HEK293T (cell line): Measurements from ENCODE around the gene PFKP.
A peak's percentile ranks its signal among the peaks of the same experiment; 100 is the strongest.

Experiments
- CTCF ChIA-PET: fragments of 350-600 bp; formaldehyde crosslinking; extraction: SDS; loops from one replicate; lab custom pipeline; 2021; ENCODE audit warnings: antibody characterized with exemption, inconsistent platforms; lab: Yijun Ruan, JAX
- POLR2A ChIA-PET: fragments of 350-600 bp; formaldehyde crosslinking; extraction: SDS; loops from one replicate; lab custom pipeline; 2020; ENCODE audit warnings: antibody characterized with exemption, inconsistent platforms; lab: Yijun Ruan, JAX
- DNase-seq: peaks from one replicate; pipeline ENCODE4 v3.0.0; 2012; ENCODE audit warnings: mixed read lengths; ENCODE audit errors: extremely low spot score
- ARNT ChIP-seq: fragments of 450-650 bp; IDR thresholded peaks from 2 replicates; pipeline ENCODE4 v1.6.1; 2017; ENCODE audit warnings: mild to moderate bottlenecking
- BHLHE40 ChIP-seq: fragments of 450-650 bp; IDR thresholded peaks from 2 replicates; pipeline ENCODE4 v1.6.1; 2016; ENCODE audit warnings: mild to moderate bottlenecking, moderate library complexity, borderline replicate concordance
- CTBP1 ChIP-seq: fragments of 450-650 bp; IDR thresholded peaks from 2 replicates; pipeline ENCODE4 v1.6.1; 2016; ENCODE audit warnings: borderline replicate concordance
- ELF4 ChIP-seq: fragments of 450-650 bp; IDR thresholded peaks from 2 replicates; pipeline ENCODE4 v1.6.1; 2017; ENCODE audit warnings: antibody characterized with exemption
- FOXA1 ChIP-seq: fragments of 450-650 bp; IDR thresholded peaks from 2 replicates; pipeline ENCODE4 v1.6.1; 2016; ENCODE audit warnings: mild to moderate bottlenecking
- FOXK2 ChIP-seq: fragments of 450-650 bp; IDR thresholded peaks from 2 replicates; pipeline ENCODE4 v1.6.1; 2016; ENCODE audit warnings: mild to moderate bottlenecking
- FOXM1 ChIP-seq: fragments of 450-650 bp; IDR thresholded peaks from 2 replicates; pipeline ENCODE4 v1.6.1; 2017; ENCODE audit warnings: mild to moderate bottlenecking, borderline replicate concordance
- HDGF ChIP-seq: fragments of 450-650 bp; IDR thresholded peaks from 2 replicates; pipeline ENCODE4 v1.6.1; 2017; ENCODE audit warnings: antibody characterized with exemption, borderline replicate concordance
- L3MBTL2 ChIP-seq: fragments of 450-650 bp; conservative IDR thresholded peaks from 2 replicates; pipeline ENCODE4 v1.6.1; 2016; ENCODE audit warnings: mild to moderate bottlenecking
- LEF1 ChIP-seq: fragments of 450-650 bp; IDR thresholded peaks from 2 replicates; pipeline ENCODE4 v1.6.1; 2017; ENCODE audit warnings: mild to moderate bottlenecking, borderline replicate concordance
- NFRKB ChIP-seq: fragments of 450-650 bp; IDR thresholded peaks from 2 replicates; pipeline ENCODE4 v1.6.1; 2016; ENCODE audit warnings: mild to moderate bottlenecking, moderate library complexity
- SP1 ChIP-seq: fragments of 450-650 bp; IDR thresholded peaks from 2 replicates; pipeline ENCODE4 v1.6.1; 2017
- SUZ12 ChIP-seq: fragments of 450-650 bp; IDR thresholded peaks from 2 replicates; pipeline ENCODE4 v1.6.1; 2016; ENCODE audit warnings: mild to moderate bottlenecking
- TARDBP ChIP-seq: fragments of 450-650 bp; IDR thresholded peaks from 2 replicates; pipeline ENCODE4 v1.6.1; 2016
- ZNF384 ChIP-seq: fragments of 450-650 bp; IDR thresholded peaks from 2 replicates; pipeline ENCODE4 v1.6.1; 2016
- TF ChIP-seq, protein P1 (sequence below): fragments of 450-650 bp; IDR thresholded peaks from 2 replicates; pipeline ENCODE4 v1.6.1; 2016

The PFKP gene

DNA sequence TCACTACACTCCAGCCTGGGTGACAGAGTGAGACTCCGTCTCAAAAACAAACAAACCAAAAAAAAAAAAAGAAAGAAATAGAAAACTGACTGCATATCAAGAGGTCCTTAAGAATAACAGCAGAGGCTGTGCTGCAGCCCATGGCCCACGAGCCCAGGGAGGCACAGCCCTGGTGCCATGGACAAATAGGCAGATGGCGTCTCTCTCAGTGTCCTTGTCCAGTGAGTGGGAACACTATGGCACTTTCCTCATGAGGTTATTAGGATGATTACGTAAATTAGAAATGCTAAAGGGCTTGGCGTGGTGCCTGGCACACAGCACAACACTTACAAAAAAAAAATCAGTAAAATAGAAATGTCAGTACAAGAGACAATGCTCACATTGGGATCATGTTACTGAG, 33.4 kb upstream of the PFKP start:
- no peak for DNase-seq
- ChIA-PET POLR2A (no interaction called here), CTCF (no interaction called here)
- no peak for TF ChIP-seq L3MBTL2
- no peak for TF ChIP-seq FOXK2
- TF ChIP-seq, protein P1, sequence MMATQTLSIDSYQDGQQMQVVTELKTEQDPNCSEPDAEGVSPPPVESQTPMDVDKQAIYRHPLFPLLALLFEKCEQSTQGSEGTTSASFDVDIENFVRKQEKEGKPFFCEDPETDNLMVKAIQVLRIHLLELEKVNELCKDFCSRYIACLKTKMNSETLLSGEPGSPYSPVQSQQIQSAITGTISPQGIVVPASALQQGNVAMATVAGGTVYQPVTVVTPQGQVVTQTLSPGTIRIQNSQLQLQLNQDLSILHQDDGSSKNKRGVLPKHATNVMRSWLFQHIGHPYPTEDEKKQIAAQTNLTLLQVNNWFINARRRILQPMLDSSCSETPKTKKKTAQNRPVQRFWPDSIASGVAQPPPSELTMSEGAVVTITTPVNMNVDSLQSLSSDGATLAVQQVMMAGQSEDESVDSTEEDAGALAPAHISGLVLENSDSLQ: no peak
- TF ChIP-seq BHLHE40: no peak
- TF ChIP-seq ARNT: no peak
- TF ChIP-seq CTBP1: no peak
- TF ChIP-seq NFRKB: no peak
- no peak for TF ChIP-seq SUZ12
- TF ChIP-seq SP1: no peak
- no peak for TF ChIP-seq TARDBP
- TF ChIP-seq ELF4: no peak
- no peak for TF ChIP-seq HDGF
- no peak for TF ChIP-seq LEF1
- TF ChIP-seq FOXM1: no peak

DNA sequence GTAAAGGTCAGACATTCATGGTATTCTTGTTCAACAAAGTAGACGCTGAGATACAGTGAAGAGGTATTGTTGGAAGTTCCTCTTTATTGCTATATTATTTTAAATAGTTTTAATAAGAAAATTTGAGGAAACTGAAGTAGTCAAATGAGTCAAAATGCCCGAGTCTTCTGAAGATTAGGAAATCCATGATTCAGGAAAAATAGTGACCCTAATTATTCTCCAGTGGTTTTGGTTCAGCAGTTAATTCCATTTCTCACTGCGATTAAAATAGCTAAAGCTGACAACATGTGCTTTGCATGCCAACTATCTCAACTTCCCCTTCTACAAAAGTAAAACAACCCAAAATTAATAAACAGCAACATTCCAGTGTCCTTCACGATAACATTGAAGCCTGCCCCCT, 32.7 kb upstream of the PFKP start:
- CTCF ChIA-PET: no interaction called here
- POLR2A ChIA-PET: no interaction called here
- no peak for DNase-seq
- TF ChIP-seq ELF4: no peak

DNA sequence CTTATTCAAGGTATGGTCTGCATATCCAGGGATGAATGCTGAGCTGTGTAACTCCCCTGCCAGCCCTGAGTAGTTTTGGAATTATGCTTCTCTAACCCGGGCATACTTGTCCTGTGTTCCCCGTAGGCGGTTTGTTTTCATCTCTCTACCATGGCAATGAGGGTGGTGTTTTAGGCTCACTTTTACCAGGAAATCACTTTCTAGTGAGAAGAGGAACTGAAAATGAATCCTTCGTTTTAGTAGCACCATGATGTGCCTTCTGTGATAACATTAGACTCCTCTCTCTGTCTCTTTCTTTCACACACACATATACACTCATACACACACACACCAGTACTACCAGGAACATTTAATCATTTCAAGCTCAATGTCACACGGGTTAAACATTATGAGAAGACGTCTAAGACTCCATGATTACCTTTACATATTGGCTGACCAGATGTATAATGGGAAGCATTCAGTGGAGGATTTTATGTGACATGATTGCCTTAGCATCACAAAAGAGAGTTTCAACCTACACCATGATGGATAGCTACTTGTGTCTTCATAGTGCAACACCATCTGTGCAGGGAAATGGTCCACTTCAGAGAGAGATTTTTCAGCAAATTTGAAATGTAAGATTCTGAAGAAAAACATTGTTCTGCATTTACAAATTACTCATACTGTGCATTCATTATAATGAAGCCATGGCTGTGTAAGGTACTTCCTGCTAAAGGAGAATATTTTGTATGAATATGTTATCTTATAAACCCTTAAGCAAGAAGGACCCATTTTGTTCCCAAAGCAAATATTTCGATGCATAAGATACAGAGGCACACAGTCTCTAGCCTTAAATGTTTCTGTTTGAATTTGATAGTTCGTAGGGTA, 31.0 kb upstream of the PFKP start:
- no peak for TF ChIP-seq ELF4
- no peak for TF ChIP-seq FOXM1
- TF ChIP-seq FOXK2: no peak
- DNase-seq: no peak
- POLR2A ChIA-PET: no interaction called here
- CTCF ChIA-PET: interaction anchor here (0.6 kb wide), 1 partner anchor 282 kb away, joined by 3 read pairs; no protein-coding TSS in a partner anchor

DNA sequence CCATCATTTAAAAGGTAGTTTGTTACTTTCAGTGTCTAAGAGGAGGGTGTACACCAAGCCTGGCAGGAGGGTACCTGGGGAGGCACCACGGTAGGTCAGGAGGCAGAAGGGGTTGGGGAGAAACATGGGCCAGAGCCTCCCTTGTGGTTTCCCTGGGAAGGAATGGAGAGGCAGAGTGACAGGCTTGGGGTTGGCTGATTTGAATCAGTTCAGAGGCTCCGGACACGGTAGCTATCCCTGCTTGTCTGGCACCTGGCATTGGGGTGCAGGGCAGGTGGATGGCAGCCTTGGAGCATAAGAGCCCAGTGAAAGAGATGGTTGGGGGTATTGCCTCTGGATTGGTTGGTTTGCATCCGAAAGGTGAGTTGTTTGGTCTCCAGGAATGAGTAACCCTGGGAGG, 30.2 kb upstream of the PFKP start:
- DNase-seq: no peak
- CTCF ChIA-PET: no interaction called here
- TF ChIP-seq CTBP1: no peak
- TF ChIP-seq L3MBTL2: no peak
- TF ChIP-seq ELF4: no peak
- no peak for TF ChIP-seq FOXM1
- TF ChIP-seq LEF1: no peak
- POLR2A ChIA-PET: no interaction called here

DNA sequence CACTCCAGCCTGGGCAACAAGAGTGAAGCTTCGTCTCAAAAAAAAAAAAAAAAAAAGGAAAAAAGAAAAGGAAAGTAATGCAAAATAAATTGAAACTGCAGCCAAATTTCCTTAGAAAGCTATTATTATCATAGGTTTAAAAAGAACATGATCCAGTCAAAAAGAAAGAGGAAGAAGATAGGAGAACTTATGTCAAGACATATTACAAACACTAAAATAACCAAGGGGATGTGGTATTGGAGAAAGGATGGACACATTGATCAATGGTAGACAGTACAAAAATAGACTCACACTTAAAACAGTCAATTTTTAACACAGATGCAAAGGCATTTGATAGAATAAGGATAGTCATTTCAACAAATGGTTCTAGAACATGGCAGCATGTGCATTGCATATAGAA, 27.3 kb upstream of the PFKP start:
- CTCF ChIA-PET: no interaction called here
- POLR2A ChIA-PET: no interaction called here
- TF ChIP-seq ARNT: no peak
- no peak for TF ChIP-seq FOXM1
- no peak for TF ChIP-seq FOXA1
- TF ChIP-seq SP1: no peak
- TF ChIP-seq L3MBTL2: no peak
- no peak for TF ChIP-seq FOXK2
- no peak for TF ChIP-seq BHLHE40
- TF ChIP-seq ZNF384: no peak
- TF ChIP-seq HDGF: no peak
- no peak for TF ChIP-seq SUZ12
- DNase-seq: no peak

DNA sequence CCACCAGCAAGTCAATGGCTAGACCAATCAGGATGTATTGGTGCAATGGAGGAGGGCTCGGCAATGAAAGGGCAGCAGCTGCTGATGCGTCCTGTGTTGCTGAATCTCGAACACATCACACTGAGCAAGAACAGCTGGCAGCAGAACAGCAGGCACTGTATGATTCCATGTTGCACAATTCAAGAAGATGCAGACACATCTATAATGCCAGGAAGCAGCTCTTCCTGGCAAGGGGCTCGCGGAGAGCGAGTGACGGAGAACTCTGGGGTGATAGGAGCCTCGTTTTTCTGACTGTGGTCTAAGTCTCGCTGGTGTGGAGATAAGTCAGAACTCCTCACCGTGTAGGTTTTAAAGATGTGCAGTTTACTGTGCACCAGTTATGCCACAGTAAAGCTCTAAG, 24.8 kb upstream of the PFKP start:
- TF ChIP-seq HDGF: no peak
- TF ChIP-seq CTBP1: no peak
- TF ChIP-seq, protein P1: no peak
- TF ChIP-seq SP1: no peak
- TF ChIP-seq FOXK2: no peak
- no peak for TF ChIP-seq TARDBP
- TF ChIP-seq BHLHE40: no peak
- no peak for TF ChIP-seq FOXA1
- no peak for TF ChIP-seq SUZ12
- no peak for TF ChIP-seq L3MBTL2
- ChIA-PET CTCF (interaction anchor here (0.8 to 2.3 kb wide), 4 partner anchors 20 to 386 kb away, joined by 3 to 10 read pairs (median 4); no protein-coding TSS in a partner anchor), POLR2A (no interaction called here)
- DNase-seq: no peak

DNA sequence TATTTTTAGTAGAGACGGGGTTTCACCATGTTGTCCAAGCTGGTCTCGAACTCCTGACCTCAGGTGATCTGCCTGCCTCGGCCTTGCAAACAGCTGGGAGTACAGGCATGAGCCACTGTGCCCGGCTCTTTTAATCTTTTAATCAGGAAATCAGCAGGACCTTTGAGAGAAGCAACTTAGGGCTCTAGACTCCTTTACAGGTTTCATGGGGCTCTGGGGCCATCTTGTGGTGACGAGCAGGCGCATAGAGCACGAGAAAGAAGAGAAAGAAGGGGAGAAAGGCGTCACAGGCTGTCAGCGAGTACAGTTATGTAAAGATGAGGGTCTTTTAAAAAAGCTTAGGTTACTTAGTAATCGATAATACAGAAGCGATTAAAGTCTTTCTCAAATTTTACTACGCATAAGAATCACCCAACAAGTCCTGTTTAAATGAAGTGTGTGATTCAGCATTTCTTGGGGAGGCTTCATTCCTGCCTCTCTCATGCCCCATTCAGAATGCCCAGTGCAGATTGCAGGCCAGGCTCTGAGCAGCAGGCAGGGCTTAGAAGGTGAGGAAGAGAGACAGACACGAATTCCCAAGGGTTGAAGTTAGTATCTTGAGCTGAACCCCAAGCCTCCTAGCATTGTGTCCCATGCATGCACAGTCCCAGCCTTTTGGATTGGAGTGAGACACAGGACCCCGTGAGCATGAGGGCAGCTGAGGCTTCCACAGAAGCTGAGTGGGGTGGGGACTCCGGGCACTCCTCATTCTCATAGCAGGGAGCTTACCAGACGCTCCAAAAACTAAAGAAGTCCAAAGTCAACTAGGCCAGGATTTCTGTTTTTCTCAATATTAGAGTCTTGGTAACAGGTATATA, 23.6 kb upstream of the PFKP start:
- TF ChIP-seq, protein P1: no peak
- TF ChIP-seq CTBP1 (no peak), SP1 (no peak), NFRKB (no peak), FOXM1 (no peak), FOXA1 (no peak), SUZ12 (no peak), FOXK2 (no peak), LEF1 (no peak), ELF4 (no peak), ARNT (no peak), HDGF (no peak), L3MBTL2 (no peak), BHLHE40 (no peak), ZNF384 (no peak), TARDBP (no peak)
- ChIA-PET POLR2A (no interaction called here), CTCF (interaction anchor here (0.6 to 2.3 kb wide), 5 partner anchors 21 to 1071 kb away, joined by 3 to 10 read pairs (median 4); no protein-coding TSS in a partner anchor)
- DNase-seq: peak; percentile 64
